NK-92 treated with Interleukin-12 subunit alpha and Interleukin-12 subunit beta, amount 100 ng/mL, for 24 hours (cell line): ENCODE measurements around the gene MYO5B.
"Not testable (repeated sequence)": the region's sequence is repeated elsewhere in the genome, so short reads cannot be mapped to it uniquely, and the experiment has no call there.

Source experiments
- DNase-seq: peaks from one replicate; lab custom pipeline; 2025; lab: John Stamatoyannopoulos, UW

The MYO5B gene

DNA sequence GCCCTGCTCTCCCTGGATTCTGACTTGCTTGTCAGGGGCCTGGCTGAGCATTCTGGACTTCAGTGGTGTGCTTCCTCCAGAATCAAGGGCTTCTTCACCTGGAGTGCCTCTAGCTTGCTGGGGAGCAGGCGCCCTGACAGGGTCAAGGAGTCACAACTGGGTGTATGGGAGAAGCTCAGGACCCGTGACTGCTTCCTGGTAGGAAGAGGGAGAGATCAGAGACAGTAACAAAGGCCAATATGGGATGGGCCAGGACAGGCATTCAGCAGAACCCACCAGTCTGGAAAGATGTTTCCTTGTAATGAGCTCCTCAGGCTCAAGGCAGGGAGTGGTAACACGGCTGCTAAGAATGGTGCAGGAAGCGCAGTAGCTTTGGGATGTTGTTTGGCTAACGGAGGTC lies 277.2 kb downstream of the MYO5B start:
- no peak for DNase-seq

DNA sequence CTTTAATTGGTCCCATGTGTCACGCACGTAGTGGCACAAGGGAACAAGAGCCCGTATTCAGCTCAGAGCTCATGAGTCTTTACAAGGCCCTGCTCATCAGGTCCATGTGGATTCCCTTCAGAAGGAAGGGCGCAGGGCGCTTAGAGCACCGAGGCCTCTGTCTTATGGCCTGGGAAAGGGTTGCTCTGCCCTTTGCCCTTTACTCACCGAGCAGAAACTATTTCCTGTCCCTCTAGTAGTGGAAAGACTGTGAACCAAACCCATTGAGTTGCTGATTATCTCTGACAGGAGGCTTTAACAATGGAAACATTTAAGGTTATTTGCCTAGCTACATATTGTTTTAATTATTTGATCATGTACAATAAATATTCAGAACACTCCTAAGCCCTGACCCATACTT lies 279.6 kb downstream of the MYO5B start:
- DNase-seq: no peak

DNA sequence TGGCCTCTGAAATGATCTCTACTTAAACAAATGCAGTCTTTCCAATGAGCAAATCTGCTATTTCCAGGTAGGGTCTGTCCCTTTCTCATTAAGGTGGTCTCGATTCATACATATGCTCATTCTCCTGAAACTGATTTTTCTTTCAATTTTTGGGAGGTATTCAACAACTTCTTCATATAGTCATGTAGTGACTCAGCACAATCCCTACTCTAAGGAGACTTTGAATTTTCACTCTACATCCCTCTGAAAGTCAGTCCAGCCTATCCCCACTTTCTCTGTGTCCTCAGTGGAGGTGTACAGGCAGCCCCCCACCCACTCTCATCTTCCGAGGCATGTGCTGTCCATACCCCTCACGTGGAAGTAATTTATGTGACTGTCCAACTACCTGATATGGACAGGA lies 281.7 kb downstream of the MYO5B start:
- no peak for DNase-seq

DNA sequence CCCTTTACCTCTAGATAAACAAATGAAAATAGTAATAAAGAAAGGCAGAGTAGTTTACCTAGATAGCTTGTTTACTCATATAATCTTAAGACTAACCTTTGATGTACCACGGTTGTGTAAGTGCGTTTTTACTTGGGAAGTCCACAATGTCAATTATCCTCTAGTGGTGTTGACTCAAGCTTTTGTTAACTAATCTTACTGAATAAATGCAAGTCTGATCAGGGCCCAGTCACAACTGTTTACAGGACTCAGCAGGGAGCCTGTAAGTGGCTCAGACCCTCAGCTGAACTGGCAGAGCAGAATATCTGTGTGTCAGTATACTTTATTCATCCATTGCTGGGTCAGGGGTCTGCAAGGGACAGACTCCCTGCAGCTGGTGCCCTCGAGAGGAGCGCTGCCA lies 283.5 kb downstream of the MYO5B start:
- no peak for DNase-seq

GRCh38 chr18:49910986-49911385 lies 284.0 kb downstream of the MYO5B start:
- no peak for DNase-seq

GRCh38 chr18:49910019-49910418 lies 284.9 kb downstream of the MYO5B start:
- DNase-seq: no peak

DNA sequence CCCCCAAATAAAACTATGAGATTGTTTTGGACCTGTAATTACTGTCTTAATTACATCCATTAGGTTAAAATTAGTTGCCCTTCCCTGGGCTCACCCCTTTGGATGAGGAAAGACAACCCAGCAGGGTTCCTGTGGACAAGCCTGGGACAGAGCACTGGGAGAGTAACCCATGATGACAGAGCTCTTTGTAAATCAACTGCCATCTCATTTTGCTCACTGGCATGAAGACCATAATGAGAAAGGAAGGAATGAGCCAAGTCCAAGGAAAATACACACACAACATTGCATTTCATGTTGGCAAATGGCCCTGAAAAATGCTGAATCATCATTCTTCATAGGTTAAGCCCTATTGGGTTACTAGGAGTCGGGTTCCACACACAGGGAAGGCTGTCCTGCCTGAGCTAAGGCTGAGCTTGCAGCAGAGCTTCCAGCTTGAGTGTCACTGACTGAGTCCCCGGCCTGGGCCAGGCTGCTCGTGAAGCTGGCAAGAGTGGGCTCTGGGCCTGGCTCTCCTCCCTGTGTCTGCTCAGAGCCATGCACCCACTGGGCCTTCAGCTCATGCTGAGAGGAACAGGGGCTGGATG lies 287.5 kb downstream of the MYO5B start:
- no peak for DNase-seq

DNA sequence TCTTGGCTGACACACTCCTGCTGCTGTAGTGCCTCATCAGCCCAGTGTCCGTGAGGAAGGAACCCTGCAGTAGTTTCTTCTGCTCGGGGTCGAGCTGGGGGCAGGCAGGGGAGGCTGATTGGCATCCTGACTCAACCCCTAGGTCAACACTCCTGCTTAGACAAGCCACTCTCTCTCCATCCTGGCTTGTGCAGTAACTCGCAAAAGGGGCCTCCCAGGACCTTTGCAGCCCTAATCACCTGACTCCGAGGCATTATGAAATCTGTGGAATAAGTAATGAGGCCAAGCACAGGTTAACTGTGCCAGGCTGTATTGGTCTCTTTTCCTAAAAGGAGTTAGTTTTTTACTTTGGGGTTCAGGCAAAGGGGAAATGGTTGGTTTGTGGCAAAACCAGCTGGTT lies 289.2 kb downstream of the MYO5B start:
- no peak for DNase-seq

GRCh38 chr18:49904871-49905555 lies 289.9 kb downstream of the MYO5B start:
- DNase-seq: no peak

- DNase-seq: peak; percentile 30
Observed at GRCh38 chr18:49901862-49902340, 293.0 kb downstream of the MYO5B start.

GRCh38 chr18:49899657-49900330 lies 295.2 kb downstream of the MYO5B start:
- DNase-seq: peak; percentile 17

GRCh38 chr18:49898421-49898820 lies 296.5 kb downstream of the MYO5B start:
- peak; percentile 56 for DNase-seq

- no peak for DNase-seq
Observed at GRCh38 chr18:49894517-49895226, 300.3 kb downstream of the MYO5B start.

- no peak for DNase-seq
Observed at GRCh38 chr18:49893036-49893435, 301.9 kb downstream of the MYO5B start.

DNA sequence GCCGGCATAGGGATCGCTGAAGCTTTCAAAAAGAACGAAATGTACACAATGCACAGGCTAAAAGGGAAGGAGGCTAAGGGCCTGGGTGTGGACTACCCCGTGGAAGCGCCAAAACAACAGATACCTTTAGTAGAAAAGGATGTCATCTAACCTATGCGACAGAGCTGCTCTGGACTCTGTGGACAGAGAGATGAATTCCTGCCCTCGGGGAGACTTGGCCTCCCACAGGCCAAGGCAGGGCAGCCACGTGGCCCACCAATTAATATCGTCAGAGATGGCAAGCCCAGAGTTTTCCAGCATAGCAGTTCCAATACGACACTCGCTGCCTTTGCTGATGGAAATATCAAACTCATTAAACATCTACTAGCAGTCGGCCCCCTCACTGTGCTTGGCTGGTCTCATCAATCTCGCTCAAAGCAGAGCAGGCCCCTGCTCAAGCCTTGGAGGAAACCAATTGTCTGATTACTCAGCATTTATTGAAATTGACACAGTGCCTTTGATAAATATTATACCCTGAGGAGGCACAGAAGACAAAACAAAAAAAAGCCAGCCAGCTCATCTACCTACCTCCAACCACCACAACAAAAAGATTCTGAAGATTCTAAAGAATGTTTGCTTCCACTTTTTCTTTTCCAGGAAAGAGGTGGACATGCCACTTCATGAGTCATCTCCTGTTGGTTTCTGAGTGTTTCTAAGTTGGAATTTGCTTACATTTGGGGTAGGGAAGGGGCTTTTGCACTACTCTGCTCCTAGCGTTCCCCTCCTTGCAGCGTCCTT lies 302.6 kb downstream of the MYO5B start:
- no peak for DNase-seq

DNA sequence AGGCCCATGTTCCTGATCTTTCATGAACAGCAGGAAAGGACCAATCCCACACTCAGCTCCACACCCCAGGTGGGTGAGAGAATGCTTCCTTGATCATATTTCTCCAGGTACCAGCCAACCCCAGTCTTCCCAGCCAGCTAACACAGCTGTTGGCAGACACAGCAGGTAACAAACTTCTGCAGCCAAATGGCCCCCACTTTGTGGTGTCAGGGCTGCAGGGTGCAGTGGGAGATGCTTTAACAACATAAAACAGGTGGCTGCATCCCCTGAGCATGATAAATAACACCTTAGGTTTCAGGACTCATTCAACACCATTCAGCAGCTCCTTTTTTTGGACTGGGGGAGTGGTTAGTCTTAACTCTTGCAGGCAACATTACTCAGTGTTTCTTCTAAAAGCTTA lies 304.9 kb downstream of the MYO5B start:
- DNase-seq: no peak

DNA sequence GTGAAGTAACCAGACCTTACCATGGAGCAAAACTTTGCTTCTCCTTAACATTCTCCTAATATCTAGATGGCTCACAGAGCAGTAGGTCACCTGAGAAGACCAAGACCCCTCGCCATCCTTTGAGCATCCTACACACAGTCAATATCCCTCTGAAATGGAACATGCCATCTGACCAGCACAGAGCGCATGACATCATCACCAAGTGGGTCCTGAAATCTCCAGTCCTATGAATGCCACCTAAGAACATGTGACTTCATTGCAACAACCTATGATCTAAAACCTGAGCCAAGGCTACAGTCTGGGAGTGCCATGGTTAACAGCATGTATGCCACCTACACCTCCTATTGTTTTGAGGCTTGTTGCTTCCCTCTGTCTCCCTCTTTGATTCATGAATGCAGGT lies 305.4 kb downstream of the MYO5B start:
- DNase-seq: not testable (repeated sequence)

GRCh38 chr18:49886891-49887764 lies 307.8 kb downstream of the MYO5B start:
- DNase-seq: no peak

GRCh38 chr18:49884959-49885358 lies 310.0 kb downstream of the MYO5B start:
- DNase-seq: no peak

GRCh38 chr18:49884465-49884864 lies 310.5 kb downstream of the MYO5B start:
- DNase-seq: no peak

DNA sequence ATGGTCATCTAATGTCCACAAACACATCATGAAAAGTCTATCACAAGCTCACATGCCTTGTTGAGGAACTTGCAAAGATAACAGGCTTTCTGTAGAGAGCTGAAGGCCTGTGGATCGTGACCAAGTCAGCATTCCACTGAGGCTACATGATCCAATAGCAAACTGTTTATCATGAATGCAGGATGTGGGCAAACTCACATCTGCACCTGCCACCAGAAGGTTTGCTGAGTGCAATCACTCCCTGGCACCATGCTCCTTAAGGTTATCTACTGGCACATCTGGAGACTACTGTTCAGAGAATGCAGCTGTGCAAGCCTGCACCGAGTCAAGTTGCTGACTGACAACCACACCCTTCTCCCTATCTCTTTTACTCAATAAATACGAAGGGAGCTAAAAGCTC lies 314.3 kb downstream of the MYO5B start:
- DNase-seq: no peak
